HepG2 (cell line): Measurements from ENCODE around the gene LRRC63. TPM values are rescaled to one million over a fixed set of nuclear protein-coding genes. Genes with fewer than 3 reads are reported as not detected.
"Not testable (repeated sequence)": the region's sequence is repeated elsewhere in the genome, so short reads cannot be mapped to it uniquely, and the experiment has no call there.

Experiments used
- ATAC-seq: fragments of 200-7000 bp; cut with Tn5 transposase; 3 replicates; pipeline ENCODE4 v1.9.1; 2020; ENCODE audit warnings: mild to moderate bottlenecking, moderate library complexity
- BruUV-seq: library from RNA; stranded (reverse); fragments of 400-500 nt; replicated peaks from 2 replicates; lab custom pipeline; 2021; lab: Mats Ljungman, UMichigan
- CTCF ChIA-PET: fragments of 300-600 bp; formaldehyde crosslinking; extraction: SDS; loops from one replicate; lab custom pipeline; 2021; ENCODE audit warnings: low total read pairs, inconsistent platforms, low intra/inter-chr PET ratio; lab: Yijun Ruan, JAX
- POLR2A ChIA-PET: fragments of 350-600 bp; sonication (Branson Sonifier 250); formaldehyde crosslinking; loops from one replicate; lab custom pipeline; 2020; ENCODE audit warnings: antibody characterized with exemption, inconsistent platforms; lab: Yijun Ruan, JAX
- DNase-seq: peaks from one replicate; pipeline ENCODE4 v3.0.0-alpha.2; 2015; ENCODE audit warnings: low spot score
- FAIRE-seq: peaks from 3 replicates; lab custom pipeline; 2011; peaks lifted over from hg19 to GRCh38; lab: Jason Lieb, UNC
- H2AFZ ChIP-seq: one replicate; pipeline ENCODE4 v1.6.1; 2011; ENCODE audit warnings: low read length, inconsistent platforms
- H3K27ac ChIP-seq: fragments of 300-600 bp; 3 replicates; pipeline ENCODE4 v1.8.0; 2011; ENCODE audit warnings: mixed run types, mild to moderate bottlenecking, mixed read lengths, low read length, inconsistent platforms; ENCODE audit not compliant: insufficient read depth; ENCODE audit errors: extremely low read length
- H3K27me3 ChIP-seq, 2 experiments: fragments of 200-600 bp in 1 of 2; 2 replicates in 1 of 2; 3 replicates in 1 of 2; pipeline versions ENCODE4 v1.6.0 to v1.8.0; 2011; ENCODE audit warnings: low read length in 2 of 2, mild to moderate bottlenecking in 2 of 2, moderate library complexity in 2 of 2, inconsistent platforms in 1 of 2; ENCODE audit not compliant: insufficient read depth in 2 of 2, control insufficient read depth in 1 of 2
- H3K36me3 ChIP-seq, 2 experiments: fragments of 200-600 bp in 1 of 2; replicated peaks in 1 of 2; 2 replicates in 1 of 2; 3 replicates in 1 of 2; pipeline versions ENCODE4 v1.5.1 to v1.8.0; 2011; ENCODE audit warnings: low read length in 2 of 2, inconsistent platforms in 1 of 2; ENCODE audit not compliant: insufficient read depth in 2 of 2, control insufficient read depth in 1 of 2
- H3K4me1 ChIP-seq: 2 replicates; pipeline ENCODE4 v1.5.1; 2012; ENCODE audit warnings: low read length, inconsistent platforms; ENCODE audit not compliant: insufficient read depth
- H3K4me2 ChIP-seq: 2 replicates; pipeline ENCODE4 v1.6.0; 2011; ENCODE audit warnings: low read depth, low read length, inconsistent platforms
- H3K4me3 ChIP-seq, 3 experiments: fragments of 200-600 bp in 1 of 3; sonication (generic), shearing (Covaris generic) in 1 of 3; replicated peaks in 1 of 3; 2 replicates each; pipeline ENCODE4 v1.5.1; 2011 to 2016; ENCODE audit warnings: low read length in 3 of 3, inconsistent platforms in 2 of 3, low read depth in 2 of 3, mild to moderate bottlenecking in 2 of 3, control low read depth in 1 of 3, mixed read lengths in 1 of 3; ENCODE audit not compliant: insufficient read depth in 1 of 3
- H3K79me2 ChIP-seq: one replicate; pipeline ENCODE4 v1.6.1; 2011; ENCODE audit warnings: low read length, inconsistent platforms; ENCODE audit not compliant: insufficient read depth
- H3K9ac ChIP-seq: 2 replicates; pipeline ENCODE4 v1.6.0; 2011; ENCODE audit warnings: mild to moderate bottlenecking, low read depth, low read length, inconsistent platforms; ENCODE audit not compliant: insufficient read depth
- H3K9me3 ChIP-seq: 2 replicates; pipeline ENCODE4 v1.5.1; 2012; ENCODE audit warnings: mild to moderate bottlenecking, low read length
- H4K20me1 ChIP-seq: 2 replicates; pipeline ENCODE4 v1.6.0; 2011; ENCODE audit warnings: inconsistent platforms, mild to moderate bottlenecking, low read length, moderate library complexity; ENCODE audit not compliant: insufficient read depth
- AGO2 ChIP-seq: fragments of 200-400 bp; formaldehyde crosslinking; optimal IDR thresholded peaks from 2 replicates; pipeline ENCODE3; 2017; ENCODE audit warnings: mild to moderate bottlenecking, low read depth, low read length, moderate library complexity
- FOXP1 ChIP-seq, 2 experiments: fragments of 450-650 bp in 1 of 2; IDR thresholded peaks; 2 replicates each; pipeline ENCODE4 v1.6.1; 2017 to 2018; ENCODE audit warnings: antibody characterized with exemption in 1 of 2
- ZNF12 ChIP-seq: sonication (generic); formaldehyde crosslinking; IDR thresholded peaks from 2 replicates; pipeline ENCODE4 v1.5.0; 2020; ENCODE audit warnings: missing genetic modification reagents
- ZNF513 ChIP-seq: sonication (generic); formaldehyde crosslinking; conservative IDR thresholded peaks from 2 replicates; pipeline ENCODE4 v1.5.0; 2020; ENCODE audit warnings: missing genetic modification reagents
- ZNF7 ChIP-seq: IDR thresholded peaks from 2 replicates; pipeline ENCODE4 v1.6.1; 2016; ENCODE audit warnings: missing biosample characterization, missing genetic modification reagents
- WGBS: methylation state at CpG from one replicate; pipeline ENCODE4 v1.1.6; 2017; ENCODE audit warnings: low lambda C conversion rate; 5-methylcytosine and 5-hydroxymethylcytosine counted together
- in situ Hi-C: cut with HindIII; loops from 2 replicates; pipeline ENCODE4 v1.10.0; 2017; ENCODE audit warnings: low pct_unique_long_range_greater_than_20kb; ENCODE audit not compliant: extremely low pct_ligation_motif_present
- intact Hi-C: fragments of 100-400 bp; cut with micrococcal nuclease; formaldehyde crosslinking; loops from one replicate; pipeline ENCODE4 v1.10.0; 2022; ENCODE audit not compliant: unreplicated experiment
- polyA plus RNA-seq, 8 experiments: library from polyadenylated mRNA; depleted of rRNA in 3 of 8; stranded (reverse) in 7 of 8; unstranded in 1 of 8; fragments of >200 nt; fragmentation: Illumina TruSeq in 4 of 8; extraction: Trizol in 4 of 8; gene quantifications; 2 replicates each; pipeline versions ENCODE4 v1.2.1 to v1.2.3, GENCODE V29; 2011 to 2016; ENCODE audit warnings: low read depth in 4 of 8, missing spikeins in 1 of 8, mixed read lengths in 1 of 8; ENCODE audit not compliant: insufficient read depth in 1 of 8
- total RNA-seq, 5 experiments: library from RNA; depleted of rRNA; stranded (reverse); fragments of >200 nt; fragmentation: Illumina TruSeq; extraction: Trizol; gene quantifications; 2 replicates each; pipeline ENCODE4 v1.2.3, GENCODE V29; 2016; ENCODE audit warnings: low read depth in 1 of 5

The LRRC63 gene
- total and polyA plus RNA-seq, 2 of the 13 experiments (the other 11 are each of a cell fraction or from before 2014, with no cell fraction given), result not detected

DNA sequence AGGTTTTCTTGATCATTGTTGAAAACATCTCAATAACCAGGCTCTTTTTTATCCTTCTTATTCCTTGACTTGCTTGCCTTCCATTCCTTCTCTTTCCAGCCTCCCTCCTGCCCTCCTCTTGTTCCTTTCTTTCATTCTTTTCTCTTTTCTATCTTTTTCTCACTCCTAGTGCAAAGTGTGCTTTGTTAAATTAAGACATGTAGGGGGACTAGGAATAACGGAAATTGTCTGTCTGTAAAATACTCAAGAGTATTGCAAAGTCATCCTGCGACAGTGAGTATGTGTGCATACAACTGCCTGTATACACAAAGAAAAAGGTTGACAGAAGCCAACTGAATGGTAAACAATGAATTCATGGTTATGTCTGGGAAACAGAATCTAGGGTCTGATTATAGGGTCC is 70.1 kb downstream of the LRRC63 start:
- Histone ChIP-seq H3K9ac (no peak overlapping the region), H3K79me2 (no peaks in the 10 kb centered on the region)
- CTCF ChIA-PET, result no interaction called here
- DNase-seq, result no peak
- intact Hi-C loops, result no loop called here
- no peak for TF ChIP-seq FOXP1 (IDR thresholded peaks at IDR 0.05)
- TF ChIP-seq FOXP1 (CRISPR knock-in tag; IDR thresholded peaks at IDR 0.05), result peak; percentile 11; the same call in 1 of the 2 replicates
- TF ChIP-seq ZNF12 (CRISPR knock-in tag), result peak; percentile 73; the same call in 1 of the 2 replicates
- TF ChIP-seq ZNF7 (CRISPR knock-in tag), result 0 out of 2 replicates have a peak, but pooled peaks have one; percentile 27
- TF ChIP-seq ZNF513 (CRISPR knock-in tag), result no peak
- TF ChIP-seq AGO2, result no peak
- TF ChIP-seq, all 625 proteins: peak for 3
- Histone ChIP-seq H3K4me1 (no peaks in the 10 kb centered on the region), H3K4me3 (no peak overlapping the region), H3K36me3 (no peaks in the 10 kb centered on the region), H3K9me3 (no peaks in the 10 kb centered on the region), H4K20me1 (no peaks in the 10 kb centered on the region), H3K27me3 (0 out of 5 replicates have a peak, but pooled peaks cover 0 to 2% of the 10 kb centered on the region in 2 experiments), H3K27ac (no peak overlapping the region), H3K4me2 (no peak overlapping the region), H2AFZ (no peak overlapping the region)
- in situ Hi-C loops, result no loop called here
- FAIRE-seq (no peak), ATAC-seq (no peak)
- 0% methylated on average over 2 of the region's 2 CpGs for WGBS
- no TSS peak for BruUV-seq
- POLR2A ChIA-PET, result no interaction called here

DNA sequence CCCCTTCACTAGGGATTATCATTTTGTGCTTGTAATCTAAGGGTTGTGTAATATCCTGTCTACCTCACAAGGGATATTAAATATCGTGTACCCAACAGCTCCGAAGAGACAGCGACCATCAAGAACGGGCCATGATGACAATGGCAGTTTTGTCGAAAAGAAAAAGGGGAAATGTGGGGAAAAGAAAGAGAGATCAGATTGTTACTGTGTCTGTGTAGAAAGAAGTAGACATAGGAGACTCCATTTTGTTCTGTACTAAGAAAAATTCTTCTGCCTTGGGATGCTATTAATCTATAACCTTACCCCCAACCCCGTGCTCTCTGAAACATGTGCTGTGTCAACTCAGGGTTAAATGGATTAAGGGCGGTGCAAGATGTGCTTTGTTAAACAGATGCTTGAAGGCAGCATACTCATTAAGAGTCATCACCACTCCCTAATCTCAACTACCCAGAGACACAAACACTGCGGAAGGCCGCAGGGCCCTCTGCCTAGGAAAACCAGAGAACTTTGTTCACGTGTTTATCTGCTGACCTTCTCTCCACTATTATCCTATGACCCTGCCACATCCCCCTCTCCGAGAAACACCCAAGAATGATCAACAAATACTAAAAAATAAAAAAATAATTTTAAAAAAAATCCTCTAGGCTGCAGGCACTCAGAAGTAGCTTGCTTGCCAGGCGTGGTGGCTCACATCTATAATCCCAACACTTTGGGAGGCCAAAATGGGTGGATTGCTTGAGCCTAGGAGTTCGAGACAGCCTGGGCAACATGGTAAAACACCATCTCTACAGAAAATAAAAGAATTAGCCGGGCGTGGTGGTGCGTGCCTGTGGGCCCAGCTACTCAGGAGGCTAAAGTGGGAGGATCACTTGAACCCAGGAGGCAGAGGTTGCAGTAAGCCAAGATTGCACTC is 72.4 kb downstream of the LRRC63 start:
- intact Hi-C loops, DNase-seq, H3K79me2 ChIP-seq, ATAC-seq, H3K4me2 ChIP-seq, H2AFZ ChIP-seq, H3K27ac ChIP-seq, H3K27me3 ChIP-seq, H3K4me1 ChIP-seq, H3K9me3 ChIP-seq, H3K4me3 ChIP-seq, in situ Hi-C loops, H3K36me3 ChIP-seq, CTCF ChIA-PET, BruUV-seq, FAIRE-seq, POLR2A ChIA-PET, H3K9ac ChIP-seq, H4K20me1 ChIP-seq: not testable (repeated sequence)
- WGBS, result 33% methylated on average over 15 of the region's 16 CpGs
